Central memory CD8-positive, alpha-beta T cell (primary cell): ENCODE measurements around the gene PRLR.

Experiments used
- ATAC-seq: fragments of 150-1000 bp; cut with Tn5 transposase; replicated peaks from 2 replicates; pipeline ENCODE4 v1.10.0; 2022; ENCODE audit warnings: mild to moderate bottlenecking, moderate FRiP score, moderate number of reproducible peaks; ENCODE audit not compliant: poor library complexity, severe bottlenecking; ENCODE audit errors: extremely low read depth
- DNase-seq, 2 donors: peaks; one replicate each; pipeline ENCODE4 v3.0.0; 2021; ENCODE audit warnings: low spot score in 2 of 2
- H3K27ac Mint-ChIP-seq: one replicate; pipeline ENCODE4 v1.8.0; 2022; ENCODE audit warnings: low read depth, mild to moderate bottlenecking, moderate library complexity, mixed read lengths
- H3K27me3 Mint-ChIP-seq: one replicate; pipeline ENCODE4 v1.8.0; 2022; ENCODE audit warnings: mixed read lengths
- H3K36me3 Mint-ChIP-seq: one replicate; pipeline ENCODE4 v1.8.0; 2022; ENCODE audit warnings: mild to moderate bottlenecking, moderate library complexity, mixed read lengths; ENCODE audit not compliant: insufficient read depth
- H3K4me1 Mint-ChIP-seq: one replicate; pipeline ENCODE4 v1.8.0; 2022; ENCODE audit warnings: mixed read lengths
- H3K4me3 Mint-ChIP-seq: one replicate; pipeline ENCODE4 v1.8.0; 2022; ENCODE audit warnings: mild to moderate bottlenecking, moderate library complexity, mixed read lengths
- H3K9me3 Mint-ChIP-seq: one replicate; pipeline ENCODE4 v1.8.0; 2022; ENCODE audit warnings: mixed read lengths

Gene PRLR

DNA sequence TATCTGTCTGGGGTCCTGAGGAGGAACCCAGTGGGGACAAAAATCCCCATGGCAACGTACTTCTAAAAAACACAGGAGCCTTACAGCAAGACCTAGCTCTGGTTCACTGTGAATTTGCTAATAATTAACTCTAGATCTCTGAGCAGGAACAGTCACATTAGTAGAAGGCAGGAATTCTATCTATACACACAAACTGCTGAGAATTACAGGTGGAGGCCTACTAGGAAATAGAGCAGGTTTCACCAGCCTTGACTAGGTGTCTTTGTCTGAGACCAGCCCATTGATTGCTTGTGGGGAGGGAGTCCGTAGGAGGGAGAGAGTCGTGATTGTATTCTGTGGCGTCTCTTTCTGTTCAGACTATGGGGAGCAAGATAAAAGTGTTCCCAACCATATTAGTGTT is 44.8 kb downstream of the PRLR start:
- Mint-ChIP-seq H3K36me3 (no peaks in the 10 kb centered on the region), H3K27me3 (peaks cover 36% of the 10 kb centered on the region), H3K27ac (no peak overlapping the region), H3K9me3 (no peaks in the 10 kb centered on the region), H3K4me3 (no peak overlapping the region), H3K4me1 (no peaks in the 10 kb centered on the region)
- ATAC-seq (no peak), DNase-seq (no peak)

DNA sequence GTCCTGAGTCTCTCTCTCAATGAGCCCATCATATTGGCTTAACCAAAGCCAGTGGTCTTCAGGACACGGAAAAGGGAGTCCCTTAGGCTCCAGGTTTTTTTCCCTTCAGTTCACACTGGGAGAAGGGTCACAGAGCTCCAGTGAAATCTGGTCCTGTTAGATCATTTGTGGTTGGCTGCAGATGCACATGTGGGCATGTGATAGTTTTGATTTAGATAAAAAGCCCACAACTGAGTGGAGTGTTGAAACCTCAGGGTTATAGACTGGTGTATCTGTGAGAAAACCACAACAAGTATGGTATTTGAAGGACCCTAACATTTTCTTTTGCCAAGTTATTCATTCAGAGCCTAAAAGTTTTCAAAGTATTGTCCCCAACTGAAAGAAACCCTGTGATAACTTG is 46.7 kb downstream of the PRLR start:
- no peaks in the 10 kb centered on the region for H3K36me3 Mint-ChIP-seq
- H3K4me3 Mint-ChIP-seq, result no peak overlapping the region
- ATAC-seq (no peak), DNase-seq (no peak)
- no peaks in the 10 kb centered on the region for H3K4me1 Mint-ChIP-seq
- peaks cover 29% of the 10 kb centered on the region for H3K27me3 Mint-ChIP-seq
- no peak overlapping the region for H3K27ac Mint-ChIP-seq
- no peaks in the 10 kb centered on the region for H3K9me3 Mint-ChIP-seq

DNA sequence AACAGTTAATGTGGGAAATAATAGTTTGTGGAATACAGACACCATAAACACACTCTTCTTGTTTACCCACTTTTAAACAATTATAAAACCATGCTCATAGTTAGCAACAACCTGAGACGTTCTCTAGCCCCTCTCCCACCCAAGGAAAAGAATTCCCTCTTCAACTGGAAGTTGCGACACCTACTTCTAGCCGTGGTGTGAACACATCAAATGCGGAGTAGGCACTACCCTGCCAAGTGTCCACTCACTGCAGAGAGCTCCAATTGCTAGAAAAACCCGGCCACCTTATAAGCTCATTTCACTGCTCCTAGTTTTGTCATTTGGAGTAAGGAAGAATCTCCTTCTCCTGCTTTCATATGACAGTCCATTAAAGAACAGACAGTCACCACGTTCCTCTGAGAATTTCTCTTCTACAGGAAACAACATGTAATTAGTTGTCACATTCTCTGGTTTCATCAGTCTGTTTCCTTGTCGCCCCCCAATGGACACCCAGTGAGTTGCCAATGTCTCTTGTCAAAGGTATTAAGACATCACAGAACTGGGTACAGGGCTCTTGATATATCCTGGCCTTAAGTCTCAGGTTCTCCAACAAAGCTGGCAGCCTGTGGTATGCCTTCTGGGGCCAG is 47.3 kb downstream of the PRLR start:
- DNase-seq, result no peak
- Mint-ChIP-seq H3K4me1 (no peaks in the 10 kb centered on the region), H3K36me3 (no peaks in the 10 kb centered on the region), H3K27ac (no peak overlapping the region), H3K27me3 (peaks cover 24% of the 10 kb centered on the region), H3K4me3 (no peak overlapping the region), H3K9me3 (no peaks in the 10 kb centered on the region)
- ATAC-seq, result no peak

DNA sequence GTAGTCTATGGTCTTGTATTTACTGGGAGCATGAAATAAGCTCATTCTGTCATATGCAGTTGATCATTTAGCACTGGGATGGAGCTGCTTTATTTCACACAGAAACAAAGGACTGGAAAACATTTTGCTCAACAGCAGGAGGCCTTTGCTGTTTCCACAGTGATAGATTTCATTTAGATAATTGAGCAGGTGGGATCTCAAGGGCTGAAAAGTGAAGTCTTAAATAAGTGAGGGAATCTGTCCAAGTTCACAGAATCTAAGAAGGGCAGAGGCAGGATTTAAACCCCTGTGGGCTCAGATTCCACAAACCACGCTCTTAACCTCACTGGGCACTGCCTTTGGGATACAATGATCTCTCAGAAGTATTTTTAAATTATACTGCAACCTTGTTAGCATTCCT is 47.8 kb downstream of the PRLR start:
- H3K4me1 Mint-ChIP-seq, result no peaks in the 10 kb centered on the region
- no peak overlapping the region for H3K4me3 Mint-ChIP-seq
- H3K27ac Mint-ChIP-seq, result no peak overlapping the region
- no peak for DNase-seq
- H3K36me3 Mint-ChIP-seq, result no peaks in the 10 kb centered on the region
- no peaks in the 10 kb centered on the region for H3K9me3 Mint-ChIP-seq
- no peak for ATAC-seq
- peaks cover 19% of the 10 kb centered on the region for H3K27me3 Mint-ChIP-seq

DNA sequence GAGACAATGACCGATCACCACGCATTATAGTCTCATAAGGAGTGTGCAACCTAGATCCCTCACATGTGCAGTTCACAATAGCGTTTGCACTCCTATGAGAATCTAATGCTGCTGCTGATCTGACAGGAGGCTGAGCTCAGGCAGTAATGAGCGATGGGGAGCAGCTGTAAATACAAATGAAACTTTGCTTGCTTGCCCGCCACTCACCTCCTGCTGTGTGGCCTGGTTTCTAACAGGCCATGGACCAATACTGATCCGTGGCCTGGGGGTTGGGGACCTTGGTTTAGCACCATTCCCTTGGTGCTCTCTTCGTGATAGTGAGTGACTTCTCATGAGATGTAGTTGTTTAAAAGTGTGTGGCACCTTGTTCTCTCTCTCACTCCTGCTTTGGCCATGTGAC is 50.2 kb downstream of the PRLR start:
- no peak overlapping the region for H3K4me3 Mint-ChIP-seq
- ATAC-seq, result no peak
- no peaks in the 10 kb centered on the region for H3K36me3 Mint-ChIP-seq
- H3K9me3 Mint-ChIP-seq, result no peaks in the 10 kb centered on the region
- no peak for DNase-seq
- peaks cover 19% of the 10 kb centered on the region for H3K27me3 Mint-ChIP-seq
- H3K27ac Mint-ChIP-seq, result no peak overlapping the region
- no peaks in the 10 kb centered on the region for H3K4me1 Mint-ChIP-seq

DNA sequence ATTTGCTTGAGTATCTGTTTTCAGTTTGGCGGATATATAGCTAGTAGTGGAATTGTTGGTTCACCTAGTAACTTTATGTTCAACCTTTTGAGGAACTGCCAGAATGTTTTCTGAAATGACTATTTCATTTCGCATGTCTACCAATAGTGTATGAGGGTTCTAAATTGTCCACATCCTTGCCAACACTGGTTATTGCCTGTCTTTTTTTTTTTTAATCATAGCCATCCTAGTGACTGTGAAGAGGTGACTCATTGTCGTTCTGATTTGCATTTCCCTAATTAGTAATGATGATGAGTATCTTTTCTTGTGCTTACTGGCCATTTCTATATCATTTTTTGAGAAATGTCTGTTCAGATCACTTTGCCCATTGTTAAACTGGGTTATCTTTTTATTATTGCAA is 52.5 kb downstream of the PRLR start:
- no peak for ATAC-seq

DNA sequence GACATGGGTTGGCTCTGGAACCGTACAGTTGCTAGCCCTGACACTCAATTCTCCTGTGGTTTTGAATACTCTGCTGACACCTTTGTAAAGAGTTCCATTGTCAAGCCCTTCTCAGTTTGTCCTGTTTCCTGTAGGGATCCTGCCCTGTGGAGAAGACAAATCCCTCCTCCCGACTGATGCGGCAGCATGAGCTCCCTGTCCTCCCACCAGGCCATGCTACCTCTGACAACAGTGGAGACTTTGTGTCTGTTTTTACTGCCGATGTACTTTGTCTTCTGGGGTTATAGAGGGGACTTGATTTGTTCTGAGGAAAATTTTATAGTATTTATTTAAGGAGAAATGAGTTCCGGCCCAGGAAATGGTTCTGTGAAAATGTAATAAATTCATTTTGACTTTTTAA is 57.8 kb downstream of the PRLR start:
- Mint-ChIP-seq H3K27ac (no peak overlapping the region), H3K27me3 (no peaks in the 10 kb centered on the region), H3K4me1 (no peaks in the 10 kb centered on the region), H3K9me3 (peaks cover 6% of the 10 kb centered on the region), H3K36me3 (no peaks in the 10 kb centered on the region), H3K4me3 (no peak overlapping the region)
- no peak for ATAC-seq
- no peak for DNase-seq

More for the DNA sequence above, 52.5 kb downstream of the PRLR start:
- no peaks in the 10 kb centered on the region for H3K9me3 Mint-ChIP-seq
- H3K4me1 Mint-ChIP-seq, result no peaks in the 10 kb centered on the region
- no peak overlapping the region for H3K27ac Mint-ChIP-seq
- H3K4me3 Mint-ChIP-seq, result no peak overlapping the region
- peaks cover 11% of the 10 kb centered on the region for H3K27me3 Mint-ChIP-seq
- DNase-seq, result no peak
- H3K36me3 Mint-ChIP-seq, result no peaks in the 10 kb centered on the region

DNA sequence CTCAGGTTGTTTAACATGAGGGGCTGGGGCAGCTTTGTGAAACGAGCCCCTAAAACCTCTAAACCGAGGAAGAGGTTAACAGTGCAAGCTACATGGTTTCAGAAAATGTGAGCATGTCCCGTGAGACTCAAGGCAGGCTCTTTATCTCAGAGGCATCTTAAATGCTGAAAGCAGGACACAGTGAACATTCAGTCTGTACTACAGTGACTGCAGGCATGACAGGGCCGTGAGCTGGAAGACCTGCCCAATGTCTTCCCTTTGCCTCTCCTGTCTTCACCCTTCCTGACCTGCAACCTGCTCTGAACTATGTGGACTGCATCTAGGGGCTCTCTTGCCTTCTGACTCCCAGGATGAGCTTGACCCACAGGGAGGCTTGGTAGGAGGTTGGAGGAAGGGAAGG is 58.3 kb downstream of the PRLR start:
- no peak for ATAC-seq
- Mint-ChIP-seq H3K27ac (no peak overlapping the region), H3K4me1 (no peaks in the 10 kb centered on the region), H3K4me3 (no peak overlapping the region), H3K36me3 (no peaks in the 10 kb centered on the region), H3K9me3 (peaks cover 11% of the 10 kb centered on the region), H3K27me3 (no peaks in the 10 kb centered on the region)
- DNase-seq, result no peak

DNA sequence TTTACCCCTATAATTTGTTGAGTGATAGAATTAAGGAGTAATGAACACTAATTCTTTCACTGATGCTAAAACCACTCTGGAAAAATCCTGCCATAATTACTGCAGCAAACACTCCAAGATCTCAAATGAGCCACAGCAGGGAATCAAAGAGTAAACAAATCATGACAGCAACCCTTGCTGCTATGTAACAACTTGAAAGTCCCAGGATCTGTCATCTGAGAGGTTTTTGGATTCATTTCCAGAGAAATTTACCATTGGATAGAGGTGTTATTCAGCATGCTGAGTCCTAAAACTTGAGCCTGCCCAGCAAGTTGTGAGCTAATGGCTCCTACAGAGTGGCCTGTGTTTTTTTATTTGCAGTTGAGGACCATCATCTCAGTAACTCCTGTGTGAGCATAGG is 59.2 kb downstream of the PRLR start:
- Mint-ChIP-seq H3K4me1 (no peaks in the 10 kb centered on the region), H3K9me3 (peaks cover 12% of the 10 kb centered on the region), H3K27me3 (no peaks in the 10 kb centered on the region), H3K36me3 (no peaks in the 10 kb centered on the region), H3K27ac (no peak overlapping the region), H3K4me3 (no peak overlapping the region)
- ATAC-seq (no peak), DNase-seq (no peak)

DNA sequence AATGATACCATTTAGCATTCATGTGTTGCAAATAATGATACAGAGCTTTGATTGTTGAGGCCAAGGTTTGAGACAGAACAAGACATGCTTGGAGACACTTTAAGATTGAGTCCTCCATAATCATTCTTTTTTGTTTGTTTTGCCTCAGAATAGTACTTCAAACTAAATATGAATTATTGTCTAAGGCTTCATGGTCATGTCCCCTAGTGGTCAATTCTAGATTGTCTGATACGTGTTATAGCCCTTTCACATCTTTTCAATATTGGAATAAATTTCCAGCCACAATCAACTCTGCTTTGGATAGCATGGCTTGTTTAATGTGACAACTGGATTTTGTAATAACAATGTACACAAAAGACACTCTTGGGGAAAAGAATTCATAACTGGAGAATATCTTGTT is 64.2 kb downstream of the PRLR start:
- Mint-ChIP-seq H3K27me3 (peaks cover 36% of the 10 kb centered on the region), H3K9me3 (peaks cover 12% of the 10 kb centered on the region), H3K27ac (no peak overlapping the region), H3K4me3 (no peak overlapping the region), H3K36me3 (no peaks in the 10 kb centered on the region), H3K4me1 (no peaks in the 10 kb centered on the region)
- DNase-seq, result no peak
- no peak for ATAC-seq

DNA sequence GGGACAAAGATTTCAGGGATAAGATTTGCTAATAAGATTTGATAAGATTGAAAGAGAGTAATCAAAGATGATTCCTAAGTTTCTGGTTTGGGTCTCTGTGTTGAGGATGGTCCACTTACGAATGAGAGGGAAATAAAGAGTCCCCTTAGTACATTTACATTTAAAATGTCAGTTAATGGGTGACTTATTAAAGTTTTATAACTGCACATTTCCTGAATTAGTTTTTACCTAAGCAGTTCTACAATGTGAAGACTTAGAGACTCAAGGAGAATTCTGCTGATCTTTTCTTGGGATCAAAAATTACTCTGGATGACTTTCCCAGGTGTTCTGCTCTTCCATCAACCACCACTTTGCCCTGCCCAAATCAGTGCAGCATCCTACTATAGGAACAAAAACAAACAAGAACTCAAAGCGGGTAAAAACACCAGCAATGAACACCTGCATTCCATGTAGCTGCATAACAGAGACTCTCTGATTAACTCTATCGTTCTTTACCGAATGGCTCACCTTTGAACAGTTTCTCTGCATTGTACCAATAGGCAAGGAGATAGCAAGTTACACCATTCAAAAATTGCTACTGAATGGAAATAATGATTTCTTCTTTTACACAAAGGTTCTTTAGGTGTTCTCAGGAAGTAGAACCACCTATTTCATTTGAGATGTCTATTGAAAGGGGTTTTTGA is 65.3 kb downstream of the PRLR start:
- Mint-ChIP-seq H3K4me1 (no peaks in the 10 kb centered on the region), H3K27me3 (peaks cover 36% of the 10 kb centered on the region), H3K36me3 (no peaks in the 10 kb centered on the region), H3K27ac (no peak overlapping the region), H3K9me3 (peaks cover 12% of the 10 kb centered on the region), H3K4me3 (no peak overlapping the region)
- DNase-seq (no peak), ATAC-seq (no peak)

DNA sequence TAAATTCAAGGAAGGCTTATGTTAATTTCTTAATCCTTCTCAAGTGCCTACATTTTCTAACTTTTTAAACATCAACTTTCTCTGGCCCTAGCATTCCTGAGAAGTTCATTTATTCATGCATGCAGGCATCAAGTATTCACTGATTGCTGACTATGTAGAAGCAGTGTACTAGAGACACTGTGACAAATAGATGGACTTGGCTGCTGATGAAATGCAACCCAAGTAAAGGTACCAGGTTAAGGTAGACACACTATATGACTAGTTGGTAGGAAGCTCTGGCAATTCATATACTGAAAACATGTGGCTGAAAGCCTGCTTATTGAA is 66.6 kb downstream of the PRLR start:
- ATAC-seq, result no peak
- Mint-ChIP-seq H3K4me1 (no peaks in the 10 kb centered on the region), H3K9me3 (peaks cover 12% of the 10 kb centered on the region), H3K36me3 (no peaks in the 10 kb centered on the region), H3K27me3 (peaks cover 40% of the 10 kb centered on the region), H3K27ac (no peak overlapping the region), H3K4me3 (no peak overlapping the region)
- DNase-seq, result no peak

DNA sequence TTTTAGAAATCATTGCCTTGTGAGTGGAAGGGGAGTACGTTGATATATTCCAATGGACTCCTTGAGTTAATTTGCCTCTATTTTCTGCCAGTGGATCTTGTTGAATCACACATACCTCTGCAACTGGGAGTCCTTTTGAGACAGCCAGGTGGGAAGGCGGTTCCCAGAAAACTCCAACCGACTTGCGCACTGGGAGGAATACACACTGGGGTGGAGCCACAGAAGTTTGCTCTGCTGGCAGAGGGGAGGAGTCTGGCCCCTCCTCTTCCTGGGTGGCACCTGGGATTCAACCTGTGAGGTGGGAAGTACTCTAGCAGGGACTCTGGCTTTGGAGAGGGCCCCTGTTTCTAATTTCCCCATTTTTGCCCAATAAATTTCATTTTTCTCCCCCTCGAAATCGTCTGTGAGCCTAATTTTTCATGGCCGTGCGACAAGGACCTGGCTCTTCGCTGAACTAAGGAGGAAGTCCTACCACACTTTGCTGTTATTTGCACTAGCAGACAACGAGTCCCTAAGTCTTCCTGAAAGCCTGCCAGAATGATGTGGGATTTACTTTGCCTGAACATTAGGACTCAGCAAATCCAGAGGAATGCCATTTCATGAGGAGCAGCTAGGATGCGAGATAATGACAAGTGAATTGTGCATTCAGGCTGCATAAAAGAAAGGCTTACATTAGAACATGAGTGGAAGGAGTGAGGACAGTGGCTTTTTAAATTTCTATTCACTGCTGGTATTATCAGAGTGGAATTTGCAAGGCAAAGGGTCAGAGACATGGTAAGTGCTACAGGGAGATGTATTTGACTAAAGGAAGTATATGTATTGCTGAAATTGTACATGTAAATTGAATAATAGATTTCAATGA is 67.2 kb downstream of the PRLR start:
- DNase-seq (no peak), ATAC-seq (no peak)
- Mint-ChIP-seq H3K27ac (no peak overlapping the region), H3K36me3 (no peaks in the 10 kb centered on the region), H3K4me1 (no peaks in the 10 kb centered on the region), H3K9me3 (peaks cover 11% of the 10 kb centered on the region), H3K27me3 (peaks cover 46% of the 10 kb centered on the region), H3K4me3 (no peak overlapping the region)
